H1 (cell line): ENCODE data around the gene LY6G5C. TPM values are rescaled to one million over a fixed set of nuclear protein-coding genes. Genes with fewer than 3 reads are reported as not detected.

Source experiments
- CTCF ChIA-PET: fragments of 300-600 bp; sonication (Branson Sonifier 250); formaldehyde crosslinking; loops from one replicate; lab custom pipeline; 2021; ENCODE audit not compliant: partially characterized antibody; lab: Charles Lee
- POLR2A ChIA-PET: fragments of 300-600 bp; sonication (Branson Sonifier 250); formaldehyde crosslinking; loops from one replicate; lab custom pipeline; 2021; ENCODE audit warnings: inconsistent platforms; ENCODE audit not compliant: partially characterized antibody; lab: Charles Lee
- DNase-seq, 2 experiments: peaks; one replicate each; pipeline versions ENCODE4 v3.0.0 to v3.0.0-alpha.2; 2010 to 2022; ENCODE audit warnings: low spot score in 2 of 2, low read depth in 1 of 2, mixed read lengths in 1 of 2
- FAIRE-seq: peaks from 2 replicates; lab custom pipeline; 2011; peaks lifted over from hg19 to GRCh38; lab: Jason Lieb, UNC
- H2AFZ ChIP-seq: 2 replicates; pipeline ENCODE4 v1.8.1; 2012; ENCODE audit warnings: low read length, inconsistent platforms
- H2AK5ac ChIP-seq: 2 replicates; pipeline ENCODE4 v1.6.1; 2013; ENCODE audit warnings: low read depth, low read length
- H2BK120ac ChIP-seq: replicated peaks from 2 replicates; pipeline ENCODE3; 2013; ENCODE audit warnings: low read depth, low read length, inconsistent platforms
- H2BK12ac ChIP-seq: 2 replicates; pipeline ENCODE4 v1.6.1; 2013; ENCODE audit warnings: low read depth, low read length
- H2BK15ac ChIP-seq: 2 replicates; pipeline ENCODE4 v1.6.1; 2013; ENCODE audit warnings: low read length
- H2BK20ac ChIP-seq: 2 replicates; pipeline ENCODE4 v1.6.1; 2013; ENCODE audit warnings: low read length
- H2BK5ac ChIP-seq: 2 replicates; pipeline ENCODE4 v1.6.1; 2013; ENCODE audit warnings: low read depth, low read length
- H3K14ac ChIP-seq: 2 replicates; pipeline ENCODE4 v1.6.1; 2013; ENCODE audit warnings: inconsistent platforms; ENCODE audit not compliant: insufficient read length
- H3K18ac ChIP-seq: 2 replicates; pipeline ENCODE4 v1.6.1; 2013; ENCODE audit warnings: low read length; ENCODE audit errors: extremely low read depth
- H3K23ac ChIP-seq: 2 replicates; pipeline ENCODE4 v1.6.1; 2013; ENCODE audit warnings: inconsistent platforms; ENCODE audit not compliant: insufficient read length
- H3K23me2 ChIP-seq: 2 replicates; pipeline ENCODE4 v1.6.1; 2013; ENCODE audit warnings: low read depth, low read length
- H3K27ac ChIP-seq: 2 replicates; pipeline ENCODE4 v1.6.1; 2011; ENCODE audit warnings: low read depth, low read length, inconsistent platforms
- H3K27me3 ChIP-seq, 4 experiments: replicated peaks in 1 of 4; 1 replicate in 1 of 4; 2 replicates in 3 of 4; pipeline versions ENCODE4 v1.6.1 to v1.8.1; 2011 to 2013; ENCODE audit warnings: low read length in 3 of 4, mild to moderate bottlenecking in 3 of 4, inconsistent platforms in 2 of 4, mixed read lengths in 2 of 4, moderate library complexity in 1 of 4; ENCODE audit not compliant: control insufficient read depth in 3 of 4, insufficient read depth in 3 of 4; ENCODE audit errors: extremely low read depth in 1 of 4
- H3K36me3 ChIP-seq, 4 experiments: 2 replicates each; pipeline versions ENCODE4 v1.6.1 to v1.8.1; 2011 to 2013; ENCODE audit warnings: mild to moderate bottlenecking in 4 of 4, low read length in 3 of 4, moderate library complexity in 2 of 4, control low read depth in 1 of 4, inconsistent platforms in 1 of 4; ENCODE audit not compliant: insufficient read depth in 4 of 4, control insufficient read depth in 2 of 4
- H3K4ac ChIP-seq: replicated peaks from 2 replicates; pipeline ENCODE3; 2013; ENCODE audit warnings: low read length, low read depth, mixed read lengths, inconsistent platforms; ENCODE audit not compliant: insufficient read length
- H3K4me1 ChIP-seq, 4 experiments: replicated peaks in 1 of 4; 1 replicate in 1 of 4; 2 replicates in 3 of 4; pipeline versions ENCODE4 v1.6.1 to v1.8.1; 2011 to 2013; ENCODE audit warnings: low read length in 3 of 4, inconsistent platforms in 2 of 4, mixed read lengths in 1 of 4; ENCODE audit not compliant: insufficient read depth in 4 of 4, control insufficient read depth in 3 of 4
- H3K4me2 ChIP-seq, 2 experiments: 2 replicates each; pipeline versions ENCODE4 v1.6.1 to v1.8.1; 2011 to 2013; ENCODE audit warnings: low read depth in 2 of 2, low read length in 2 of 2, control low read depth in 1 of 2, inconsistent platforms in 1 of 2, mild to moderate bottlenecking in 1 of 2; ENCODE audit not compliant: insufficient read depth in 1 of 2
- H3K4me3 ChIP-seq, 4 experiments: fragments of 200-600, 300-600 bp in 1 of 4; sonication (generic), shearing (Covaris generic), sonication (Bioruptor Twin) in 1 of 4; 2 replicates each; pipeline versions ENCODE4 v1.5.1 to v1.8.1; 2011 to 2016; ENCODE audit warnings: low read length in 4 of 4, low read depth in 3 of 4, control low read depth in 2 of 4, inconsistent platforms in 2 of 4, mild to moderate bottlenecking in 2 of 4, mixed read lengths in 1 of 4, moderate library complexity in 1 of 4; ENCODE audit not compliant: insufficient read depth in 2 of 4; ENCODE audit errors: extremely low read depth in 1 of 4
- H3K56ac ChIP-seq: replicated peaks from 2 replicates; pipeline ENCODE3; 2013; ENCODE audit warnings: low read depth, mild to moderate bottlenecking, mixed read lengths, low read length, inconsistent platforms; ENCODE audit not compliant: insufficient read length
- H3K79me1 ChIP-seq: 2 replicates; pipeline ENCODE4 v1.6.1; 2013; ENCODE audit warnings: low read depth, low read length, control low read depth
- H3K79me2 ChIP-seq, 2 experiments: 2 replicates each; pipeline versions ENCODE4 v1.6.1 to v1.8.1; 2012 to 2013; ENCODE audit warnings: low read length in 2 of 2, mild to moderate bottlenecking in 2 of 2, inconsistent platforms in 1 of 2; ENCODE audit not compliant: insufficient read depth in 2 of 2, control insufficient read depth in 1 of 2
- H3K9ac ChIP-seq, 4 experiments: replicated peaks in 1 of 4; 1 replicate in 1 of 4; 2 replicates in 3 of 4; pipeline versions ENCODE4 v1.6.1 to v1.8.1; 2011 to 2013; ENCODE audit warnings: low read depth in 3 of 4, low read length in 3 of 4, control low read depth in 2 of 4, mild to moderate bottlenecking in 2 of 4, moderate library complexity in 2 of 4, inconsistent platforms in 1 of 4; ENCODE audit errors: extremely low read depth in 1 of 4
- H3K9me3 ChIP-seq, 2 experiments: 2 replicates each; pipeline versions ENCODE4 v1.6.1 to v1.8.1; 2012 to 2013; ENCODE audit warnings: mild to moderate bottlenecking in 2 of 2, moderate library complexity in 2 of 2, control low read depth in 1 of 2, inconsistent platforms in 1 of 2, low read depth in 1 of 2, low read length in 1 of 2, mixed read lengths in 1 of 2; ENCODE audit not compliant: insufficient read depth in 2 of 2
- H4K20me1 ChIP-seq, 2 experiments: replicated peaks in 1 of 2; 2 replicates each; pipeline versions ENCODE3 to v1.8.1; 2011 to 2013; ENCODE audit warnings: inconsistent platforms in 2 of 2, low read length in 2 of 2, mild to moderate bottlenecking in 1 of 2; ENCODE audit not compliant: insufficient read depth in 2 of 2, control insufficient read depth in 1 of 2
- H4K5ac ChIP-seq: 2 replicates; pipeline ENCODE4 v1.6.1; 2013; ENCODE audit warnings: low read length, low read depth, mixed read lengths, inconsistent platforms; ENCODE audit not compliant: insufficient read length
- H4K8ac ChIP-seq: 2 replicates; pipeline ENCODE4 v1.8.0; 2013; ENCODE audit warnings: mild to moderate bottlenecking, moderate library complexity, low read length, inconsistent platforms; ENCODE audit not compliant: insufficient read depth; ENCODE audit errors: extremely low read depth
- H4K91ac ChIP-seq: replicated peaks from 2 replicates; pipeline ENCODE3; 2013; ENCODE audit warnings: low read length, mixed read lengths, inconsistent platforms; ENCODE audit not compliant: insufficient read length
- ATF2 ChIP-seq: IDR thresholded peaks from 2 replicates; pipeline ENCODE4 v1.6.1; 2012; ENCODE audit warnings: low read length, inconsistent platforms
- CBX5 ChIP-seq: fragments of 300-800, 300-1000 bp; sonication (generic); IDR thresholded peaks from 2 replicates; pipeline ENCODE4 v1.7.1; 2016; ENCODE audit warnings: antibody characterized with exemption, low read length, low read depth
- FOSL1 ChIP-seq: IDR thresholded peaks from 2 replicates; pipeline ENCODE4 v1.6.1; 2011; ENCODE audit warnings: mild to moderate bottlenecking, low read depth, low read length, moderate library complexity; ENCODE audit not compliant: insufficient read depth
- HDAC6 ChIP-seq: IDR thresholded peaks from one replicate; pipeline ENCODE4 v1.7.1; 2012; ENCODE audit warnings: low read depth, mild to moderate bottlenecking, inconsistent platforms, low read length, moderate library complexity
- RBBP5 ChIP-seq: IDR thresholded peaks from 2 replicates; pipeline ENCODE4 v1.7.1; 2012; ENCODE audit warnings: low read depth, mild to moderate bottlenecking, inconsistent platforms, low read length, moderate library complexity, borderline replicate concordance
- SIRT6 ChIP-seq: IDR thresholded peaks from one replicate; pipeline ENCODE4 v1.7.1; 2012; ENCODE audit warnings: low read length, inconsistent platforms
- SRF ChIP-seq: IDR thresholded peaks from 2 replicates; pipeline ENCODE4 v1.6.1; 2011; ENCODE audit warnings: mild to moderate bottlenecking, low read depth, low read length, moderate library complexity
- SUZ12 ChIP-seq: fragments of 200-600 bp; sonication (generic); IDR thresholded peaks from 2 replicates; pipeline ENCODE4 v1.6.1; 2012; ENCODE audit warnings: mild to moderate bottlenecking, inconsistent platforms, low read length, moderate library complexity, mixed read lengths
- TAF1 ChIP-seq: IDR thresholded peaks from 2 replicates; pipeline ENCODE4 v1.6.1; 2011; ENCODE audit warnings: mild to moderate bottlenecking, low read depth, low read length
- ZNF274 ChIP-seq: IDR thresholded peaks from 2 replicates; pipeline ENCODE4 v1.7.0; 2012; ENCODE audit warnings: low read length, borderline replicate concordance; ENCODE audit errors: extremely low read depth
- WGBS, 2 experiments: shearing (Covaris generic) in 1 of 2; methylation state at CpG; one replicate each; pipeline versions ENCODE4 v1.1.6 to v1.1.7; 2013 to 2015; ENCODE audit warnings: low lambda C conversion rate in 2 of 2, mixed read lengths in 2 of 2, inconsistent platforms in 1 of 2, low coverage in 1 of 2, missing lambda C conversion rate in 1 of 2; ENCODE audit not compliant: insufficient replicate concordance in 2 of 2, insufficient coverage in 1 of 2, insufficient read length in 1 of 2; ENCODE audit errors: extremely low coverage in 1 of 2, missing lambda C conversion rate in 1 of 2; 5-methylcytosine and 5-hydroxymethylcytosine counted together
- polyA plus RNA-seq, 7 experiments: library from polyadenylated mRNA; depleted of rRNA in 3 of 7; stranded (reverse) in 5 of 7; unstranded in 2 of 7; fragments of >200 nt in 5 of 7; fragments of 200-250 nt in 2 of 7; gene quantifications; 1 replicate in 5 of 7; 2 replicates in 1 of 7; 4 replicates in 1 of 7; pipeline versions ENCODE4 v1.2.1 to v1.2.3, GENCODE V29; 2011 to 2013; ENCODE audit warnings: missing spikeins in 2 of 7, mixed read lengths in 2 of 7
- total RNA-seq: library from RNA; stranded (reverse); fragmentation: NEBNext Ultra II Directional; extraction: Animal tissue kit (Norgen Biotek cat#: 25700); gene quantifications from 2 replicates; pipeline ENCODE4 v1.2.1, GENCODE V29; 2021

Gene LY6G5C
- total and polyA plus RNA-seq, 2 of the 8 experiments (the other 6 are each of a cell fraction or from before 2014, with no cell fraction given): 1.1 to 1.8 TPM

GRCh38 chr6:31725502-31726350, 44.9 kb upstream of the LY6G5C start:
- H4K91ac ChIP-seq: no peak overlapping the region
- FAIRE-seq: no peak
- no peaks in the 10 kb centered on the region for H3K27me3 ChIP-seq
- H2AFZ ChIP-seq: no peak overlapping the region
- H2BK20ac ChIP-seq: no peak overlapping the region
- H3K23me2 ChIP-seq: peaks cover 2% of the 10 kb centered on the region; the same call in 1 of the 2 replicates
- H3K56ac ChIP-seq: no peak overlapping the region
- no peak overlapping the region for H3K9ac ChIP-seq
- POLR2A ChIA-PET: interaction anchor here (0.6 to 7.2 kb wide), 8 partner anchors 12 to 378 kb away, joined by 3 to 73 read pairs (median 4); partner anchors contain the start of genes CLIC1, CSNK2B, GPANK1 and HSPA1B
- no peaks in the 10 kb centered on the region for H4K20me1 ChIP-seq
- no peak overlapping the region for H3K14ac ChIP-seq
- H2BK5ac ChIP-seq: no peak overlapping the region
- H3K79me2 ChIP-seq: no peaks in the 10 kb centered on the region
- H2AK5ac ChIP-seq: no peak overlapping the region
- H3K4me1 ChIP-seq: peaks cover under 1 to 11% (median 7%) of the 10 kb centered on the region in 4 experiments
- no peak overlapping the region for H2BK12ac ChIP-seq
- DNase-seq: no peak
- H3K23ac ChIP-seq: no peak overlapping the region
- no peak overlapping the region for H3K18ac ChIP-seq
- CTCF ChIA-PET: interaction anchor here (0.7 to 8.9 kb wide), 5 partner anchors 12 to 66 kb away, joined by 3 to 89 read pairs (median 19); partner anchors contain the start of genes LY6G6D and MSH5
- no peaks in the 10 kb centered on the region for H3K9me3 ChIP-seq
- 0 out of 2 replicates have a peak, but pooled peaks cover 3% of the 10 kb centered on the region for H3K79me1 ChIP-seq
- H3K4me3 ChIP-seq: no peak overlapping the region
- H4K8ac ChIP-seq: no peak overlapping the region
- no peak overlapping the region for H4K5ac ChIP-seq
- H3K27ac ChIP-seq: no peak overlapping the region
- no peak overlapping the region for H2BK15ac ChIP-seq
- 91% methylated on average over 12 of the region's 12 CpGs; no CpG with 5 or more reads in 1 of the 2 experiments for WGBS, 2 experiments
- H3K36me3 ChIP-seq: peaks cover 0 to 12% (median 12%) of the 10 kb centered on the region in 4 experiments; a peak in 6 of 8 replicates
- no peak overlapping the region for H3K4ac ChIP-seq
- H2BK120ac ChIP-seq: no peak overlapping the region
- H3K4me2 ChIP-seq: no peak overlapping the region
- no peak for TF ChIP-seq SUZ12
- TF ChIP-seq RBBP5: no peak
- TF ChIP-seq HDAC6: no peak
- no peak for TF ChIP-seq SIRT6
- no peak for TF ChIP-seq TAF1
- TF ChIP-seq ZNF274: no peak
- no peak for TF ChIP-seq SRF
- no peak for TF ChIP-seq CBX5
- TF ChIP-seq FOSL1: no peak
- TF ChIP-seq ATF2: no peak
